Measurements from ENCODE around the gene LMAN1.

- TF ChIP-seq POLR2A (IDR thresholded peaks at IDR 0.05; ENCODE audit: low read depth, low read length): no peak
- TF ChIP-seq CTCF (conservative IDR thresholded peaks at IDR 0.05; ENCODE audit: low read depth, low read length): no peak
- no peak for TF ChIP-seq CHD1 (IDR thresholded peaks at IDR 0.05; ENCODE audit: low read depth, low read length)
- TF ChIP-seq RAD21 (IDR thresholded peaks at IDR 0.05; ENCODE audit: low read length): no peak
- no peak for TF ChIP-seq USF2 (IDR thresholded peaks at IDR 0.05; ENCODE audit: low read depth, low read length)
- no peak for TF ChIP-seq MAFK (IDR thresholded peaks at IDR 0.05; ENCODE audit: low read depth, low read length)
- no peak for TF ChIP-seq FOS (IDR thresholded peaks at IDR 0.05; ENCODE audit: low read depth, low read length)
- TF ChIP-seq MAZ (IDR thresholded peaks at IDR 0.05; ENCODE audit: borderline replicate concordance, low read depth, low read length): no peak
- TF ChIP-seq RFX5 (IDR thresholded peaks at IDR 0.05; ENCODE audit: low read depth, low read length): no peak
- no peak for TF ChIP-seq SMC3 (IDR thresholded peaks at IDR 0.05; ENCODE audit: low read depth, low read length)
- TF ChIP-seq RCOR1 (IDR thresholded peaks at IDR 0.05; ENCODE audit: insufficient replicate concordance, low read length): no peak
- TF ChIP-seq MXI1 (IDR thresholded peaks at IDR 0.05; ENCODE audit: borderline replicate concordance, low read depth, low read length): no peak
These were observed 80.3 kb downstream of the LMAN1 start for GRCh38 chr18:59278793-59279192.
